ENCODE results near the gene RPN1.
"Not testable (repeated sequence)": the region's sequence is repeated elsewhere in the genome, so short reads cannot be mapped to it uniquely, and the experiment has no call there.

Gene RPN1

GRCh38 chr3:128613083-128613829 lies 37.4 kb downstream of the RPN1 start:
- in situ Hi-C loops (cut with HindIII; ENCODE audit: low sequenced_read_pairs) = no loop called here

- in situ Hi-C loops (cut with HindIII; ENCODE audit: low sequenced_read_pairs) = no loop called here
These were observed 40.1 kb downstream of the RPN1 start for GRCh38 chr3:128610451-128611070.

- in situ Hi-C loops (cut with HindIII; ENCODE audit: low sequenced_read_pairs) = no loop called here
These were observed 41.3 kb downstream of the RPN1 start for GRCh38 chr3:128609294-128609693.

- in situ Hi-C loops (cut with HindIII; ENCODE audit: low sequenced_read_pairs) = no loop called here
These were observed 42.9 kb downstream of the RPN1 start for GRCh38 chr3:128607710-128608048.

GRCh38 chr3:128606094-128606493 lies 44.5 kb downstream of the RPN1 start:
- in situ Hi-C loops (cut with HindIII; ENCODE audit: low sequenced_read_pairs) = no loop called here

GRCh38 chr3:128605091-128606046 lies 45.2 kb downstream of the RPN1 start:
- in situ Hi-C loops (cut with HindIII; ENCODE audit: low sequenced_read_pairs) = no loop called here

GRCh38 chr3:128603811-128604775 lies 46.5 kb downstream of the RPN1 start:
- in situ Hi-C loops (cut with HindIII; ENCODE audit: low sequenced_read_pairs) = no loop called here

GRCh38 chr3:128603313-128603712 lies 47.3 kb downstream of the RPN1 start:
- in situ Hi-C loops (cut with HindIII; ENCODE audit: low sequenced_read_pairs) = no loop called here

GRCh38 chr3:128598884-128599664 lies 51.5 kb downstream of the RPN1 start:
- in situ Hi-C loops (cut with HindIII; ENCODE audit: low sequenced_read_pairs) = no loop called here

GRCh38 chr3:128597900-128598299 lies 52.7 kb downstream of the RPN1 start:
- in situ Hi-C loops (cut with HindIII; ENCODE audit: low sequenced_read_pairs) = no loop called here

GRCh38 chr3:128592864-128593263 lies 57.8 kb downstream of the RPN1 start:
- in situ Hi-C loops (cut with HindIII; ENCODE audit: low sequenced_read_pairs) = no loop called here

GRCh38 chr3:128591738-128592426 lies 58.7 kb downstream of the RPN1 start:
- in situ Hi-C loops (cut with HindIII; ENCODE audit: low sequenced_read_pairs) = no loop called here

- in situ Hi-C loops (cut with HindIII; ENCODE audit: low sequenced_read_pairs) = no loop called here
These were observed 59.7 kb downstream of the RPN1 start for GRCh38 chr3:128590948-128591347.

GRCh38 chr3:128589985-128590384 lies 60.6 kb downstream of the RPN1 start:
- in situ Hi-C loops (cut with HindIII; ENCODE audit: low sequenced_read_pairs) = not testable (repeated sequence)

- in situ Hi-C loops (cut with HindIII; ENCODE audit: low sequenced_read_pairs) = no loop called here
These were observed 62.5 kb downstream of the RPN1 start for GRCh38 chr3:128588147-128588546.

GRCh38 chr3:128587391-128587790 lies 63.2 kb downstream of the RPN1 start:
- in situ Hi-C loops (cut with HindIII; ENCODE audit: low sequenced_read_pairs) = no loop called here

GRCh38 chr3:128586932-128587331 lies 63.7 kb downstream of the RPN1 start:
- in situ Hi-C loops (cut with HindIII; ENCODE audit: low sequenced_read_pairs) = not testable (repeated sequence)

GRCh38 chr3:128586391-128586790 lies 64.2 kb downstream of the RPN1 start:
- in situ Hi-C loops (cut with HindIII; ENCODE audit: low sequenced_read_pairs) = not testable (repeated sequence)

- in situ Hi-C loops (cut with HindIII; ENCODE audit: low sequenced_read_pairs) = no loop called here
These were observed 64.6 kb downstream of the RPN1 start for GRCh38 chr3:128585974-128586373.

All from DLD1 (cell line).